Central memory CD8-positive, alpha-beta T cell (primary cell): ENCODE measurements around the gene TMEM135.
"Not testable (repeated sequence)": the region's sequence is repeated elsewhere in the genome, so short reads cannot be mapped to it uniquely, and the experiment has no call there.

Experiments used
- ATAC-seq: fragments of 150-1000 bp; cut with Tn5 transposase; replicated peaks from 2 replicates; pipeline ENCODE4 v1.10.0; 2022; ENCODE audit warnings: mild to moderate bottlenecking, moderate FRiP score, moderate number of reproducible peaks; ENCODE audit not compliant: poor library complexity, severe bottlenecking; ENCODE audit errors: extremely low read depth
- DNase-seq, 2 donors: peaks; one replicate each; pipeline ENCODE4 v3.0.0; 2021; ENCODE audit warnings: low spot score in 2 of 2
- H3K27ac Mint-ChIP-seq: one replicate; pipeline ENCODE4 v1.8.0; 2022; ENCODE audit warnings: low read depth, mild to moderate bottlenecking, moderate library complexity, mixed read lengths
- H3K27me3 Mint-ChIP-seq: one replicate; pipeline ENCODE4 v1.8.0; 2022; ENCODE audit warnings: mixed read lengths
- H3K36me3 Mint-ChIP-seq: one replicate; pipeline ENCODE4 v1.8.0; 2022; ENCODE audit warnings: mild to moderate bottlenecking, moderate library complexity, mixed read lengths; ENCODE audit not compliant: insufficient read depth
- H3K4me1 Mint-ChIP-seq: one replicate; pipeline ENCODE4 v1.8.0; 2022; ENCODE audit warnings: mixed read lengths
- H3K4me3 Mint-ChIP-seq: one replicate; pipeline ENCODE4 v1.8.0; 2022; ENCODE audit warnings: mild to moderate bottlenecking, moderate library complexity, mixed read lengths
- H3K9me3 Mint-ChIP-seq: one replicate; pipeline ENCODE4 v1.8.0; 2022; ENCODE audit warnings: mixed read lengths

The TMEM135 gene

DNA sequence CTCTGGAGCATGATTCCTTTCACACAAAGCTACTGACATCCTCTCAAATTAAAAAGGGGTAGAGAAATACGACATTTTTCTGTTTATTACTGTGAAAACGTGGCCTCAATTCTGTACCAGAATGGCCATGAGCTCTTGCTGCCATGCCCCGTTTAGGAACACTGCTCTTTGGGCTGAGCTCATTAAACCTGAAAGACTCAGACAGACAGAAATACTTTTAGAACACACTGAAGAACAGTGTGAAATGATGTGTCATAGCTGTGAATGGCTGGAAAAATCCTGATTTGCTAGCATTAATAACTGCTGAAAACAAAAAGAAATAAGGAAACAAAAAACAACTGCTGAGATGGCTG lies 32.2 kb upstream of the TMEM135 start:
- Mint-ChIP-seq H3K27me3 (peaks cover 17% of the 10 kb centered on the region), H3K36me3 (no peaks in the 10 kb centered on the region), H3K4me3 (no peak overlapping the region), H3K27ac (no peak overlapping the region), H3K9me3 (no peaks in the 10 kb centered on the region), H3K4me1 (no peaks in the 10 kb centered on the region)
- DNase-seq (no peak), ATAC-seq (no peak)

DNA sequence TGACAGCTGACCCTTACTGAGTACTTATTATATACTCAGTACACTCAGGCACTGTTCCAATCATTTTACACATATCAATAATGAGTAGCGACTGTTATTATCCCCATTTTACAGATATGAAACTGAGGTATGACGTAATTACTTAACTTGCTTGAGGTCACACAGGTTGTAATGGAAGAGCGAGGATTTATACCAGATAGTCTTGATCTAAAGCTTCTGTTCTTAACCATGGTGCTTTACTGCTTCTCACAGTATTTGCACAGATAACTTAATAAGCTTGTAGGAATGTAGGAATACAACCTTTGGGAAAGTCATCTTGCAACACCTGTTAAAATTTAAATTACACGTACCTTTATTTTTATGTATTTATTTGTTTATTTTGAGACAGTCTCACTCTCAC lies 31.7 kb upstream of the TMEM135 start:
- DNase-seq: no peak
- Mint-ChIP-seq H3K4me3 (no peak overlapping the region), H3K27ac (no peak overlapping the region), H3K9me3 (no peaks in the 10 kb centered on the region), H3K27me3 (peaks cover 17% of the 10 kb centered on the region), H3K36me3 (no peaks in the 10 kb centered on the region), H3K4me1 (no peaks in the 10 kb centered on the region)
- ATAC-seq: no peak

- DNase-seq: no peak
- H3K9me3 Mint-ChIP-seq: no peaks in the 10 kb centered on the region
These were observed 29.8 kb upstream of the TMEM135 start for GRCh38 chr11:87007963-87008362.

GRCh38 chr11:87012089-87012488 lies 25.6 kb upstream of the TMEM135 start:
- Mint-ChIP-seq H3K27me3 (no peaks in the 10 kb centered on the region), H3K4me3 (no peak overlapping the region), H3K4me1 (no peaks in the 10 kb centered on the region), H3K9me3 (no peaks in the 10 kb centered on the region), H3K27ac (no peak overlapping the region), H3K36me3 (no peaks in the 10 kb centered on the region)
- ATAC-seq (no peak), DNase-seq (no peak)

More at GRCh38 chr11:87007963-87008362, 29.8 kb upstream of the TMEM135 start:
- Mint-ChIP-seq H3K4me1 (no peaks in the 10 kb centered on the region), H3K4me3 (no peak overlapping the region), H3K36me3 (no peaks in the 10 kb centered on the region), H3K27me3 (peaks cover 17% of the 10 kb centered on the region), H3K27ac (no peak overlapping the region)
- no peak for ATAC-seq

DNA sequence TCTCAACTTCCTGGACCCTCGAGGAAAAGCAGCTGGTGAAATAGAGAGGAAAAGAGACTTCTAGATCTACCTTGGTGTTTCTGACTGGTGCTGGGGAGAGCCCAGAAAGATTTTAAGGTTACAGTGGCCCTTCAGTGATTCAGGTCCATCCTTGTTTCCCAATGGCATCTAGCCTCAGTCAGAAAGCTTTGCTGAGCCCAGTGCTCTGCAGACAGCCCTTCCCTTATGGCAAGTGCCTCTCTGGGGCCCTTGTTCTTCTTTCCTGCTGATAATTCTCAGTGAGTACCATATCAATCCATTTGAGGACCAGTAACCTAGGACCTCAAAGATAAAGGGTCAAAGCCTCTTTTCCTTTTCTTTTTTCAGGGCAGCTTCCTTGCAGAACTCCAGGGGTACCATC lies 25.1 kb upstream of the TMEM135 start:
- Mint-ChIP-seq H3K27ac (no peak overlapping the region), H3K9me3 (no peaks in the 10 kb centered on the region), H3K4me1 (no peaks in the 10 kb centered on the region), H3K27me3 (no peaks in the 10 kb centered on the region), H3K36me3 (no peaks in the 10 kb centered on the region), H3K4me3 (no peak overlapping the region)
- no peak for DNase-seq
- no peak for ATAC-seq

GRCh38 chr11:87013912-87014825 lies 23.6 kb upstream of the TMEM135 start:
- H3K4me1 Mint-ChIP-seq: no peaks in the 10 kb centered on the region
- no peak overlapping the region for H3K4me3 Mint-ChIP-seq
- no peak overlapping the region for H3K27ac Mint-ChIP-seq
- DNase-seq (no peak), ATAC-seq (no peak)
- H3K36me3 Mint-ChIP-seq: no peaks in the 10 kb centered on the region
- no peaks in the 10 kb centered on the region for H3K9me3 Mint-ChIP-seq
- H3K27me3 Mint-ChIP-seq: no peaks in the 10 kb centered on the region

GRCh38 chr11:87015645-87016044 lies 22.1 kb upstream of the TMEM135 start:
- ATAC-seq (no peak), DNase-seq (no peak)
- Mint-ChIP-seq H3K27ac (no peak overlapping the region), H3K4me1 (no peaks in the 10 kb centered on the region), H3K27me3 (no peaks in the 10 kb centered on the region), H3K36me3 (no peaks in the 10 kb centered on the region), H3K9me3 (no peaks in the 10 kb centered on the region), H3K4me3 (no peak overlapping the region)

GRCh38 chr11:87019613-87020271 lies 18.0 kb upstream of the TMEM135 start:
- DNase-seq (no peak), ATAC-seq (no peak)
- Mint-ChIP-seq H3K9me3 (no peaks in the 10 kb centered on the region), H3K4me1 (no peaks in the 10 kb centered on the region), H3K27me3 (peaks cover 25% of the 10 kb centered on the region), H3K36me3 (no peaks in the 10 kb centered on the region), H3K4me3 (no peak overlapping the region), H3K27ac (no peak overlapping the region)

- Mint-ChIP-seq H3K4me3 (no peak overlapping the region), H3K4me1 (no peaks in the 10 kb centered on the region), H3K27ac (no peak overlapping the region), H3K9me3 (no peaks in the 10 kb centered on the region), H3K36me3 (no peaks in the 10 kb centered on the region), H3K27me3 (peaks cover 25% of the 10 kb centered on the region)
- DNase-seq (no peak), ATAC-seq (no peak)
These were observed 17.4 kb upstream of the TMEM135 start for GRCh38 chr11:87020336-87020735.

DNA sequence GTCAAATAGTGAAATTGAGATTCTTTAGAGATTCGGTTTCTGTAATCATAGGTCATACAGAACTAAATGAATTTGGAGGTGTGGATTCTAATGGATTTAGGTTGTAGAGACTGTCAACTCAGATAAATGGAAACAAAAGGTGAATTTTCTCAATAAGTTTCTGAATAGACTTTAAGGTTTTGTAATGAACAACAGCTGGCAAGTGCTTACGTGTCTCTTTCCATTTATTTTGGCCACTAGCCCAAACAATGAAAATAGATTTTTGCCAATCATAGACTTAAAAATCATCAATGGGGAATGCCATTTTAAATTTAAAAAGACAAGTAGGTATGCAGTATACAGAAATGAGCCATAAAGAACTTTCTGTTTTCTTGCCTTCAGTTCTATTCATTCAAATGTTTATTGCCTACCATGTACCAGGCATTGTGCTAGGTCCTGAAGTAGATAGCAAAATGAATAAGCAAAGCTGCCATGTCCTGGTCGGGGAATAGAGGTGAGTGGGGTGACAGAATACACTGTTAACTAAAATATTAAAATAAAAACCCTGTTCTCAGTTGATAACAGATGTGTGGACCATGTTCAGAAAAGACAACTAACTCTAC lies 16.9 kb upstream of the TMEM135 start:
- no peak for DNase-seq
- H3K4me1 Mint-ChIP-seq: no peaks in the 10 kb centered on the region
- no peaks in the 10 kb centered on the region for H3K36me3 Mint-ChIP-seq
- peaks cover 25% of the 10 kb centered on the region for H3K27me3 Mint-ChIP-seq
- no peak for ATAC-seq
- H3K27ac Mint-ChIP-seq: no peak overlapping the region
- no peak overlapping the region for H3K4me3 Mint-ChIP-seq
- no peaks in the 10 kb centered on the region for H3K9me3 Mint-ChIP-seq

DNA sequence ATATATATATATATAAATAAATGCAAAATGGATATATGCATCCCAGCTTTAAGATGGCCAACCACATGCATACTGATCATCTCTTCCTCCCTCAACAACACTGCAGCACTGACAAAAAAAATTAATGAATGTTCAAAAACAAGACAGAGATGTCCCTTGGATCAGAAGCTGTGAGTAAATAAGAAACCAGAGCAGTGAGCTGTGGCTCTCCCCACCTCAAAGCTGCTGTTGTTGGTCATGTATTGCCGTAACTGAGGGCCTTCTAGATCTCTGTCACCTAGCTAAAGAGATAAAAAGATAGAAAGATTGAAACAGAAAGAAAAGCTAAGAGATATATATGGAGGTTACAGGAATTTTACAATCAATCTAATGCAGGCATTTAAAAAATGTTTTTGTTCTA lies 15.5 kb upstream of the TMEM135 start:
- DNase-seq (no peak), ATAC-seq (no peak)
- Mint-ChIP-seq H3K4me1 (no peaks in the 10 kb centered on the region), H3K9me3 (no peaks in the 10 kb centered on the region), H3K27ac (no peak overlapping the region), H3K36me3 (no peaks in the 10 kb centered on the region), H3K4me3 (no peak overlapping the region), H3K27me3 (peaks cover 25% of the 10 kb centered on the region)

- peaks cover 25% of the 10 kb centered on the region for H3K27me3 Mint-ChIP-seq
- no peaks in the 10 kb centered on the region for H3K9me3 Mint-ChIP-seq
- H3K4me3 Mint-ChIP-seq: no peak overlapping the region
- H3K27ac Mint-ChIP-seq: no peak overlapping the region
- DNase-seq (no peak), ATAC-seq (no peak)
- H3K36me3 Mint-ChIP-seq: no peaks in the 10 kb centered on the region
- no peaks in the 10 kb centered on the region for H3K4me1 Mint-ChIP-seq
These were observed 15.0 kb upstream of the TMEM135 start for GRCh38 chr11:87022738-87023137.

DNA sequence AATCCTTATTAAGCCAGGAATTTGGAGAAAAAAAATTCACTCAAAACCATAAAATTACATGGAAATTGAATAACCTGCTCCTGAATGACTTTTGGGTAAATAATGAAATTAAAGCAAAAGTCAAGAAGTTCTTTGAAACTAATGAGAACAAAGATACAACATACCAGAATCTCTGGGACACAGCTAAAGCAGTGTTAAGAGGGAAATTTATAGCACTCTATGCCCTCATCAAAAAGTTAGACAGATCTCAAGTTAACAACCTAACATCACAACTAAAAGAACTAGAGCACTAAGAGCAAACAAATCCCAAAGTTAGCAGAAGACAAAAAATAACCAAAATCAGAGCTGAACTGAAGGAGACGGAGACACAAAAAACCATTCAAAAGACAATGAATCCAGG lies 11.3 kb upstream of the TMEM135 start:
- peaks cover 25% of the 10 kb centered on the region for H3K27me3 Mint-ChIP-seq
- H3K4me1 Mint-ChIP-seq, DNase-seq, H3K27ac Mint-ChIP-seq, H3K4me3 Mint-ChIP-seq, H3K9me3 Mint-ChIP-seq, H3K36me3 Mint-ChIP-seq, ATAC-seq: not testable (repeated sequence)
